Measurements from ENCODE around the gene STT3B.

The STT3B gene

GRCh38 chr3:31550452-31551251 lies 17.9 kb downstream of the STT3B start:
- peaks cover 47% of the 10 kb centered on the region for H3K36me3 Mint-ChIP-seq
- DNase-seq, result no peak
- no peaks in the 10 kb centered on the region for H3K27me3 Mint-ChIP-seq
- peak overlapping the region; percentile 19 for H3K27ac Mint-ChIP-seq
- H3K4me1 Mint-ChIP-seq, result peaks cover 74% of the 10 kb centered on the region
- H3K9me3 Mint-ChIP-seq, result peaks cover 4% of the 10 kb centered on the region
- CTCF ChIA-PET, result interaction anchor here (0.8 to 1.2 kb wide), 5 partner anchors 14 to 360 kb away, joined by 3 read pairs; no protein-coding TSS in a partner anchor
- H3K4me3 Mint-ChIP-seq, result no peak overlapping the region

- CTCF ChIA-PET, result interaction anchor here (0.9 to 1.1 kb wide), 3 partner anchors 145 to 210 kb away, joined by 3 to 6 read pairs (median 4); no protein-coding TSS in a partner anchor
- DNase-seq, result no peak
- Mint-ChIP-seq H3K27me3 (no peaks in the 10 kb centered on the region), H3K36me3 (peaks cover 48% of the 10 kb centered on the region), H3K27ac (no peak overlapping the region), H3K9me3 (peaks cover 8% of the 10 kb centered on the region), H3K4me3 (no peak overlapping the region), H3K4me1 (peaks cover 73% of the 10 kb centered on the region)
These were observed 18.9 kb downstream of the STT3B start for GRCh38 chr3:31551646-31552045.

- DNase-seq, result no peak
- peaks cover 74% of the 10 kb centered on the region for H3K4me1 Mint-ChIP-seq
- CTCF ChIA-PET, result interaction anchor here (0.9 to 1.1 kb wide), 2 partner anchors 144 to 167 kb away, joined by 4 to 6 read pairs; no protein-coding TSS in a partner anchor
- H3K9me3 Mint-ChIP-seq, result peaks cover 10% of the 10 kb centered on the region
- no peaks in the 10 kb centered on the region for H3K27me3 Mint-ChIP-seq
- H3K4me3 Mint-ChIP-seq, result no peak overlapping the region
- no peak overlapping the region for H3K27ac Mint-ChIP-seq
- peaks cover 50% of the 10 kb centered on the region for H3K36me3 Mint-ChIP-seq
These were observed 19.4 kb downstream of the STT3B start for GRCh38 chr3:31552103-31552502.

- peaks cover 51% of the 10 kb centered on the region for H3K36me3 Mint-ChIP-seq
- DNase-seq, result no peak
- CTCF ChIA-PET, result no interaction called here
- no peaks in the 10 kb centered on the region for H3K27me3 Mint-ChIP-seq
- peaks cover 70% of the 10 kb centered on the region for H3K4me1 Mint-ChIP-seq
- H3K9me3 Mint-ChIP-seq, result peaks cover 13% of the 10 kb centered on the region
- H3K4me3 Mint-ChIP-seq, result no peak overlapping the region
- no peak overlapping the region for H3K27ac Mint-ChIP-seq
These were observed 20.5 kb downstream of the STT3B start for GRCh38 chr3:31553258-31553657.

GRCh38 chr3:31555204-31555603 lies 22.5 kb downstream of the STT3B start:
- H3K9me3 Mint-ChIP-seq, result peaks cover 30% of the 10 kb centered on the region
- DNase-seq, result no peak
- H3K27ac Mint-ChIP-seq, result no peak overlapping the region
- H3K4me3 Mint-ChIP-seq, result no peak overlapping the region
- H3K36me3 Mint-ChIP-seq, result peaks cover 68% of the 10 kb centered on the region
- peaks cover 79% of the 10 kb centered on the region for H3K4me1 Mint-ChIP-seq
- no peaks in the 10 kb centered on the region for H3K27me3 Mint-ChIP-seq
- CTCF ChIA-PET, result no interaction called here

- Mint-ChIP-seq H3K36me3 (peaks cover 62% of the 10 kb centered on the region), H3K27ac (peak overlapping the region; percentile 37), H3K4me1 (peaks cover 83% of the 10 kb centered on the region), H3K9me3 (peaks cover 38% of the 10 kb centered on the region), H3K4me3 (peak overlapping the region; percentile 1), H3K27me3 (no peaks in the 10 kb centered on the region)
- DNase-seq, result no peak
- CTCF ChIA-PET, result no interaction called here
These were observed 27.3 kb downstream of the STT3B start for GRCh38 chr3:31559872-31560534.

- peaks cover 82% of the 10 kb centered on the region for H3K4me1 Mint-ChIP-seq
- H3K27me3 Mint-ChIP-seq, result no peaks in the 10 kb centered on the region
- H3K27ac Mint-ChIP-seq, result peak overlapping the region; percentile 81
- CTCF ChIA-PET, result interaction anchor here (0.6 to 1.5 kb wide), 3 partner anchors 16 to 588 kb away, joined by 3 to 4 read pairs (median 3); no protein-coding TSS in a partner anchor
- peaks cover 31% of the 10 kb centered on the region for H3K9me3 Mint-ChIP-seq
- peak overlapping the region; percentile 19 for H3K4me3 Mint-ChIP-seq
- H3K36me3 Mint-ChIP-seq, result peaks cover 55% of the 10 kb centered on the region
- no peak for DNase-seq
These were observed 29.2 kb downstream of the STT3B start for GRCh38 chr3:31561891-31562290.

- CTCF ChIA-PET, result interaction anchor here (0.6 to 1.5 kb wide), 3 partner anchors 16 to 588 kb away, joined by 3 to 4 read pairs (median 3); no protein-coding TSS in a partner anchor
- no peak overlapping the region for H3K27ac Mint-ChIP-seq
These were observed 29.8 kb downstream of the STT3B start for GRCh38 chr3:31562525-31562924.

GRCh38 chr3:31565288-31565687 lies 32.6 kb downstream of the STT3B start:
- DNase-seq, result no peak
- peaks cover 38% of the 10 kb centered on the region for H3K36me3 Mint-ChIP-seq
- H3K27ac Mint-ChIP-seq, result no peak overlapping the region
- H3K27me3 Mint-ChIP-seq, result no peaks in the 10 kb centered on the region
- H3K4me3 Mint-ChIP-seq, result no peak overlapping the region
- CTCF ChIA-PET, result no interaction called here
- peaks cover 11% of the 10 kb centered on the region for H3K9me3 Mint-ChIP-seq
- peaks cover 75% of the 10 kb centered on the region for H3K4me1 Mint-ChIP-seq

More at GRCh38 chr3:31562525-31562924, 29.8 kb downstream of the STT3B start:
- peaks cover 52% of the 10 kb centered on the region for H3K36me3 Mint-ChIP-seq
- H3K9me3 Mint-ChIP-seq, result peaks cover 30% of the 10 kb centered on the region
- peak; percentile 57 for DNase-seq
- H3K4me1 Mint-ChIP-seq, result peaks cover 83% of the 10 kb centered on the region
- H3K27me3 Mint-ChIP-seq, result no peaks in the 10 kb centered on the region
- H3K4me3 Mint-ChIP-seq, result no peak overlapping the region

- peaks cover 37% of the 10 kb centered on the region for H3K36me3 Mint-ChIP-seq
- peaks cover 73% of the 10 kb centered on the region for H3K4me1 Mint-ChIP-seq
- no peaks in the 10 kb centered on the region for H3K27me3 Mint-ChIP-seq
- H3K27ac Mint-ChIP-seq, result no peak overlapping the region
- H3K4me3 Mint-ChIP-seq, result no peak overlapping the region
- H3K9me3 Mint-ChIP-seq, result peaks cover 3% of the 10 kb centered on the region
- DNase-seq, result peak; percentile 26
- CTCF ChIA-PET, result interaction anchor here (1.0 to 1.4 kb wide), 3 partner anchors 8 to 46 kb away, joined by 3 to 4 read pairs (median 4); no protein-coding TSS in a partner anchor
These were observed 34.3 kb downstream of the STT3B start for GRCh38 chr3:31567036-31567435.

GRCh38 chr3:31568649-31569048 lies 35.9 kb downstream of the STT3B start:
- Mint-ChIP-seq H3K36me3 (peaks cover 28% of the 10 kb centered on the region), H3K4me3 (no peak overlapping the region), H3K4me1 (peaks cover 57% of the 10 kb centered on the region), H3K9me3 (no peaks in the 10 kb centered on the region), H3K27me3 (no peaks in the 10 kb centered on the region), H3K27ac (no peak overlapping the region)
- CTCF ChIA-PET, result no interaction called here
- DNase-seq, result no peak

- no peak for DNase-seq
- CTCF ChIA-PET, result no interaction called here
- Mint-ChIP-seq H3K27ac (no peak overlapping the region), H3K27me3 (no peaks in the 10 kb centered on the region), H3K4me1 (peaks cover 61% of the 10 kb centered on the region), H3K9me3 (no peaks in the 10 kb centered on the region), H3K36me3 (peaks cover 25% of the 10 kb centered on the region), H3K4me3 (no peak overlapping the region)
These were observed 38.6 kb downstream of the STT3B start for GRCh38 chr3:31571325-31571724.

GRCh38 chr3:31572236-31573004 lies 39.7 kb downstream of the STT3B start:
- no peaks in the 10 kb centered on the region for H3K27me3 Mint-ChIP-seq
- no peak overlapping the region for H3K4me3 Mint-ChIP-seq
- peaks cover 56% of the 10 kb centered on the region for H3K4me1 Mint-ChIP-seq
- no peak for DNase-seq
- no peaks in the 10 kb centered on the region for H3K9me3 Mint-ChIP-seq
- H3K27ac Mint-ChIP-seq, result no peak overlapping the region
- H3K36me3 Mint-ChIP-seq, result peaks cover 28% of the 10 kb centered on the region
- CTCF ChIA-PET, result no interaction called here
